Fibroblast of villous mesenchyme (primary cell): Measurements from ENCODE around the gene FER. TPM values are rescaled to one million over a fixed set of nuclear protein-coding genes. Genes with fewer than 3 reads are reported as not detected.

Experiments
- DNase-seq: peaks from one replicate; pipeline ENCODE4 v3.0.0-alpha.2; 2010; ENCODE audit warnings: low read depth
- H3K4me3 ChIP-seq: 2 replicates; pipeline ENCODE4 v1.5.1; 2011; ENCODE audit warnings: low read depth, mild to moderate bottlenecking, low read length
- CTCF ChIP-seq: IDR thresholded peaks from 2 replicates; pipeline ENCODE4 v1.5.1; 2012; ENCODE audit warnings: low read depth, mild to moderate bottlenecking, low read length; ENCODE audit not compliant: insufficient read depth
- total RNA-seq: library from RNA; depleted of rRNA; stranded (reverse); fragments of >200 nt; gene quantifications from 2 replicates; pipeline ENCODE4 v1.2.3, GENCODE V29; 2012

Gene FER
- total RNA-seq, 1 donor: 43.6 TPM

- no peak overlapping the region for H3K4me3 ChIP-seq
- no peak for TF ChIP-seq CTCF
- DNase-seq: no peak
These were observed 187.9 kb downstream of the FER start for GRCh38 chr5:108935611-108936010.

- DNase-seq: peak; percentile 25
- no peak overlapping the region for H3K4me3 ChIP-seq
- no peak for TF ChIP-seq CTCF
These were observed 189.5 kb downstream of the FER start for GRCh38 chr5:108937221-108937620.

- DNase-seq: no peak
- no peak overlapping the region for H3K4me3 ChIP-seq
- TF ChIP-seq CTCF: no peak
These were observed 192.8 kb downstream of the FER start for GRCh38 chr5:108940506-108940905.

- no peak overlapping the region for H3K4me3 ChIP-seq
- DNase-seq: no peak
- TF ChIP-seq CTCF: no peak
These were observed 194.0 kb downstream of the FER start for GRCh38 chr5:108941746-108942145.

GRCh38 chr5:108942701-108943100 is 195.0 kb downstream of the FER start:
- TF ChIP-seq CTCF: no peak
- no peak overlapping the region for H3K4me3 ChIP-seq
- DNase-seq: no peak

- no peak overlapping the region for H3K4me3 ChIP-seq
- TF ChIP-seq CTCF: no peak
- no peak for DNase-seq
These were observed 197.4 kb downstream of the FER start for GRCh38 chr5:108945094-108945493.

- TF ChIP-seq CTCF: no peak
- DNase-seq: no peak
- no peak overlapping the region for H3K4me3 ChIP-seq
These were observed 198.3 kb downstream of the FER start for GRCh38 chr5:108946008-108946407.
